ENCODE measurements around the gene PKHD1. TPM values are rescaled to one million over a fixed set of nuclear protein-coding genes. Genes with fewer than 3 reads are reported as not detected.

PKHD1 gene
- total RNA-seq, 1 experiment from 2014 or later = 0.71 TPM

DNA sequence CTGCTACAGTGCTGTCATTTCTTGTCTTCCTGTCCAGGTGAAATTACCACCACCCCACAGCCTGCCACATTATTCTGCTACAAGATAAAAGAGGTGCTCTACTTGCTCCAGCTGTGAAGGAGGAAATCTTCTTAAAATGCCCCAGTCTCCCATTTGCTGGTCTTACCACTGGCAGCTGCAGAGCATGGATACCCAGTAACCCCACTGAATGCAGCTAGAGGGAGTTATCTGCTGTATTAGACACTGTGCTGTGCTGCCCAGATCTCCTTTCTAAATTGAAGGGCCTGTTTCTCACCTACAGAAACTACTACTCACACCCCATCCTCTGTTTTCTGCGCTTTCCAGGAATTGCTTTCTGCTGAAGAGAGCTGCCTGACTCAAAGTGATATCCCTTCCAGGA lies 517.8 kb downstream of the PKHD1 start:
- Histone ChIP-seq H3K36me3 (no peaks in the 10 kb centered on the region), H3K4me1 (no peaks in the 10 kb centered on the region; the same call in 1 of the 2 replicates), H3K4me3 (no peak overlapping the region), H3K27ac (no peak overlapping the region), H3K27me3 (no peaks in the 10 kb centered on the region), H3K9me3 (replicated peaks) (no peaks in the 10 kb centered on the region)
- peak in 1 of 2 experiments; percentile 13 for DNase-seq

DNA sequence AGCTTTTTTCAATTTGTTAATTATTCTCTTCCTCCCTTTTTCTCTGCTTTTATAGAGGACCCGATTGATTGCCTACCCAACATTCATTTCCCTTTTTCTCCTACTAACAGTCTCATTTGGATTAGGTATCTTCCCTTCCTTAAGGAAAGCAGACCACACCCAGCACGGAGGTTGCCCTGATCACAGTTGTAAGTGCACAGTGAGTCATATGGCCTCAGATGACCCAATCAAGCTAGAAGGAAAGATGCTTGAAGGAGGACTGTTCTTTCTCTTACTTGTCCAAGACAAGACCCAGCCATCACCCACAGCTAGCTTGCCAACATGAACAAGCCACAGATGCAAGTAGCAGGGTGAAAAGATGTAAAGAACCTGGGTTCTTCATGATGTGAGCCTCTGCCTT lies 518.6 kb downstream of the PKHD1 start:
- Histone ChIP-seq H3K36me3 (no peaks in the 10 kb centered on the region), H3K27ac (no peak overlapping the region), H3K4me3 (no peak overlapping the region), H3K4me1 (no peaks in the 10 kb centered on the region; the same call in 1 of the 2 replicates), H3K27me3 (no peaks in the 10 kb centered on the region), H3K9me3 (replicated peaks) (no peaks in the 10 kb centered on the region)
- DNase-seq = no peak

DNA sequence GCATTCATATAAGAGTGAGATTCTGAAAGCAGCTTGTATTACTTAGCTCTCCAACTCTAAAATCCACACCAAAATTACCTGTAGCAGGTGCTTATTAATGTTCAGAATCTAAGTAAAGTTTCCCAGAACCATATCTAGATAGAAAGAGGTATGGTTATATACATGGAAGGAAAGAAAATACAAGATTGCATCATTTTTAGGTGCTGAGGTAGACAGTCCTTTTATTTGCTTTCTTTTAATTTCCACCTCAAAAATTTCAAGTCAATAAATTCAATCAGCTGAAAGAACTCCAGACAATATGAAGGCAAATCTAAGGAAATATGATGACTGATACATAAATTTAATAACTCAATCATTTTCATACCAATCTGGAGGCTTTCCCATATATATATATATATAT lies 521.9 kb downstream of the PKHD1 start:
- Histone ChIP-seq H3K9me3 (replicated peaks) (no peaks in the 10 kb centered on the region), H3K27ac (no peak overlapping the region), H3K27me3 (no peaks in the 10 kb centered on the region), H3K36me3 (no peaks in the 10 kb centered on the region), H3K4me1 (no peaks in the 10 kb centered on the region; the same call in 1 of the 2 replicates), H3K4me3 (no peak overlapping the region)
- no peak for DNase-seq

Other genes starting within 250 kb of the PKHD1 start
- not detected in 2 replicates for gene IL17A, start 98.8 kb upstream of the PKHD1 start, total RNA-seq (2014; rRNA removed; shearing (Covaris generic))
- gene IL17F, start 156.9 kb upstream of the PKHD1 start, total RNA-seq (2014; rRNA removed; shearing (Covaris generic)) = not detected in 2 replicates
- 153 and 155 TPM in 2 replicates for gene MCM3, start 197.1 kb upstream of the PKHD1 start, total RNA-seq (2014; rRNA removed; shearing (Covaris generic))